Panc1 (cell line): ENCODE data around the gene TOGARAM2. TPM values are rescaled to one million over a fixed set of nuclear protein-coding genes. Genes with fewer than 3 reads are reported as not detected.

Experiments
- ATAC-seq: fragments of 200-7000 bp; cut with Tn5 transposase; 2 replicates; pipeline ENCODE4 v1.9.1; 2020; ENCODE audit warnings: mild to moderate bottlenecking, moderate library complexity
- BruUV-seq: library from RNA; stranded (reverse); fragments of 400-500 nt; replicated peaks from 2 replicates; lab custom pipeline; 2021; lab: Mats Ljungman, UMichigan
- CTCF ChIA-PET: fragments of 300-600 bp; sonication (Branson Sonifier 250); formaldehyde crosslinking; loops from one replicate; lab custom pipeline; 2022; ENCODE audit warnings: antibody characterized with exemption; lab: Charles Lee
- POLR2A ChIA-PET: fragments of 300-600 bp; sonication (Branson Sonifier 250); formaldehyde crosslinking; loops from one replicate; lab custom pipeline; 2022; ENCODE audit warnings: antibody characterized with exemption; lab: Charles Lee
- DNase-seq: peaks from one replicate; pipeline ENCODE4 v3.0.0-alpha.2; 2010; ENCODE audit warnings: low read depth, low spot score
- H3K27ac ChIP-seq: 2 replicates; pipeline ENCODE4 v1.5.1; 2011; ENCODE audit warnings: mild to moderate bottlenecking, low read length, inconsistent platforms
- H3K27me3 ChIP-seq: fragments of 200-500 bp; sonication (Bioruptor generic); 2 replicates; pipeline ENCODE4 v1.6.0; 2014; ENCODE audit warnings: low read length, inconsistent platforms; ENCODE audit not compliant: control insufficient read depth, insufficient read depth
- H3K36me3 ChIP-seq: fragments of 200-500 bp; sonication (Bioruptor generic); 2 replicates; pipeline ENCODE4 v1.5.1; 2014; ENCODE audit warnings: inconsistent platforms, mild to moderate bottlenecking, low read length, moderate library complexity; ENCODE audit not compliant: control insufficient read depth, insufficient read depth
- H3K4me1 ChIP-seq: 2 replicates; pipeline ENCODE4 v1.5.1; 2011; ENCODE audit warnings: inconsistent platforms, mild to moderate bottlenecking, low read length, moderate library complexity; ENCODE audit not compliant: control insufficient read depth, insufficient read depth
- H3K4me3 ChIP-seq, 2 experiments: 2 replicates each; pipeline ENCODE4 v1.5.1; 2011 to 2012; ENCODE audit warnings: low read depth in 2 of 2, low read length in 2 of 2, mild to moderate bottlenecking in 2 of 2, inconsistent platforms in 1 of 2, moderate library complexity in 1 of 2
- H3K9me3 ChIP-seq: fragments of 200-500 bp; sonication (Bioruptor generic); 2 replicates; pipeline ENCODE4 v1.5.1; 2014; ENCODE audit warnings: low read depth, mild to moderate bottlenecking, inconsistent platforms, low read length, moderate library complexity; ENCODE audit not compliant: control insufficient read depth, insufficient read depth
- CTCF ChIP-seq: fragments of 450-650 bp; IDR thresholded peaks from 2 replicates; pipeline ENCODE4 v1.5.1; 2017; ENCODE audit warnings: mild to moderate bottlenecking
- POLR2AphosphoS5 ChIP-seq: IDR thresholded peaks from 2 replicates; pipeline ENCODE4 v1.6.1; 2012; ENCODE audit warnings: mild to moderate bottlenecking, low read depth, low read length, moderate library complexity
- REST ChIP-seq, 2 experiments: IDR thresholded peaks; 2 replicates each; pipeline ENCODE4 v1.6.1; 2011 to 2012; ENCODE audit warnings: low read depth in 2 of 2, control low read depth in 1 of 2, low read length in 1 of 2, mild to moderate bottlenecking in 1 of 2, moderate library complexity in 1 of 2; ENCODE audit not compliant: insufficient read depth in 1 of 2
- SIN3A ChIP-seq: IDR thresholded peaks from 2 replicates; pipeline ENCODE4 v1.6.1; 2012; ENCODE audit warnings: low read depth, mild to moderate bottlenecking, low read length, moderate library complexity, borderline replicate concordance; ENCODE audit not compliant: insufficient read depth
- TCF7L2 ChIP-seq: IDR thresholded peaks from 2 replicates; pipeline ENCODE4 v1.6.1; 2011; ENCODE audit warnings: mild to moderate bottlenecking, low read depth, low read length, inconsistent platforms
- in situ Hi-C: cut with HindIII; loops from 2 replicates; pipeline ENCODE4 v1.10.0; 2016; ENCODE audit warnings: low sequenced_read_pairs, low pct_unique_long_range_greater_than_20kb
- intact Hi-C: fragments of 100-400 bp; cut with micrococcal nuclease; formaldehyde crosslinking; loops from one replicate; pipeline ENCODE4 v1.10.0; 2022; ENCODE audit not compliant: unreplicated experiment
- total RNA-seq: library from RNA; stranded (reverse); gene quantifications from one replicate; pipeline ENCODE4 v1.2.1, GENCODE V29; 2021; ENCODE audit not compliant: unreplicated experiment

Gene TOGARAM2
- total RNA-seq, 1 experiment from 2014 or later, result 0.44 TPM

- ATAC-seq (no peak), DNase-seq (no peak)
- ChIA-PET POLR2A (no interaction called here), CTCF (no interaction called here)
- no peaks in the 10 kb centered on the region for H3K27me3 ChIP-seq
- no peak overlapping the region for H3K4me3 ChIP-seq
- no peaks in the 10 kb centered on the region for H3K9me3 ChIP-seq
- TF ChIP-seq CTCF, result no peak
- TF ChIP-seq SIN3A, result no peak
- TF ChIP-seq REST (IDR thresholded peaks at IDR 0.05; ENCODE audit: insufficient read depth in 1 of 2, low read depth in 2 of 2, low read length in 1 of 2), result no peak
- no peak for TF ChIP-seq TCF7L2
- no peak for TF ChIP-seq POLR2AphosphoS5
- H3K27ac ChIP-seq, result no peak overlapping the region
- in situ Hi-C loops (no loop called here), intact Hi-C loops (loop anchor here (10.0 kb wide), 1 partner anchor 139 kb away; no protein-coding TSS in a partner anchor)
- no peaks in the 10 kb centered on the region for H3K36me3 ChIP-seq
- H3K4me1 ChIP-seq, result no peaks in the 10 kb centered on the region
- BruUV-seq, result no TSS peak
Measured at GRCh38 chr2:29055601-29056000, 74.5 kb downstream of the TOGARAM2 start.

GRCh38 chr2:29056452-29056851, 75.4 kb downstream of the TOGARAM2 start:
- DNase-seq, result no peak
- CTCF ChIA-PET, result no interaction called here
- BruUV-seq, result no TSS peak
- Histone ChIP-seq H3K27ac (no peak overlapping the region), H3K4me1 (no peaks in the 10 kb centered on the region; the same call in 1 of the 2 replicates), H3K27me3 (no peaks in the 10 kb centered on the region), H3K4me3 (no peak overlapping the region), H3K9me3 (no peaks in the 10 kb centered on the region), H3K36me3 (no peaks in the 10 kb centered on the region)
- TF ChIP-seq REST (IDR thresholded peaks at IDR 0.05; ENCODE audit: insufficient read depth in 1 of 2, low read depth in 2 of 2, low read length in 1 of 2), result no peak
- TF ChIP-seq POLR2AphosphoS5, result no peak
- no peak for TF ChIP-seq CTCF
- TF ChIP-seq TCF7L2, result no peak
- TF ChIP-seq SIN3A, result no peak
- no peak for ATAC-seq
- intact Hi-C loops (loop anchor here (10.0 kb wide), 1 partner anchor 138 kb away; no protein-coding TSS in a partner anchor), in situ Hi-C loops (no loop called here)
- POLR2A ChIA-PET, result no interaction called here
